ENCODE measurements around the gene CA5A.
"Not testable (repeated sequence)": the region's sequence is repeated elsewhere in the genome, so short reads cannot be mapped to it uniquely, and the experiment has no call there.

Gene CA5A

GRCh38 chr16:87922250-87922871 lies 14.0 kb downstream of the CA5A start:
- DNase-seq: no peak

GRCh38 chr16:87921236-87921773 lies 15.0 kb downstream of the CA5A start:
- no peak for DNase-seq

GRCh38 chr16:87919681-87919994 lies 16.7 kb downstream of the CA5A start:
- DNase-seq: no peak

GRCh38 chr16:87918866-87919680 lies 17.3 kb downstream of the CA5A start:
- no peak for DNase-seq

- DNase-seq: no peak
Observed at GRCh38 chr16:87918338-87918737, 18.0 kb downstream of the CA5A start.

GRCh38 chr16:87917503-87917902 lies 18.8 kb downstream of the CA5A start:
- DNase-seq: no peak

- DNase-seq: no peak
Observed at GRCh38 chr16:87914812-87915211, 21.5 kb downstream of the CA5A start.

GRCh38 chr16:87914021-87914725 lies 22.2 kb downstream of the CA5A start:
- not testable (repeated sequence) for DNase-seq

- DNase-seq: not testable (repeated sequence)
Observed at GRCh38 chr16:87912691-87913090, 23.6 kb downstream of the CA5A start.

- DNase-seq: peak; percentile 75
Observed at GRCh38 chr16:87911106-87911763, 25.1 kb downstream of the CA5A start.

GRCh38 chr16:87909203-87909935 lies 27.0 kb downstream of the CA5A start:
- DNase-seq: not testable (repeated sequence)

GRCh38 chr16:87908101-87908500 lies 28.2 kb downstream of the CA5A start:
- DNase-seq: not testable (repeated sequence)

GRCh38 chr16:87905521-87905920 lies 30.8 kb downstream of the CA5A start:
- DNase-seq: not testable (repeated sequence)

GRCh38 chr16:87904963-87905362 lies 31.4 kb downstream of the CA5A start:
- not testable (repeated sequence) for DNase-seq

- DNase-seq: not testable (repeated sequence)
Observed at GRCh38 chr16:87900489-87900888, 35.8 kb downstream of the CA5A start.

GRCh38 chr16:87897521-87898505 lies 38.5 kb downstream of the CA5A start:
- DNase-seq: no peak

GRCh38 chr16:87896924-87897520 lies 39.3 kb downstream of the CA5A start:
- not testable (repeated sequence) for DNase-seq

- not testable (repeated sequence) for DNase-seq
Observed at GRCh38 chr16:87896176-87896890, 40.0 kb downstream of the CA5A start.

GRCh38 chr16:87895641-87896141 lies 40.6 kb downstream of the CA5A start:
- no peak for DNase-seq

GRCh38 chr16:87894005-87894404 lies 42.3 kb downstream of the CA5A start:
- DNase-seq: not testable (repeated sequence)

Measured in NCI-H1105 treated with DMSO at 0.1 percent for 48 hours (cell line).